IMR-90 (cell line): ENCODE data around the gene IL18R1. TPM values are rescaled to one million over a fixed set of nuclear protein-coding genes. Genes with fewer than 3 reads are reported as not detected.
A peak's percentile ranks its signal among the peaks of the same experiment; 100 is the strongest.

Experiments used
- ATAC-seq: fragments of 200-7000 bp; cut with Tn5 transposase; 2 replicates; pipeline ENCODE4 v1.9.1; 2020; ENCODE audit warnings: low read depth, mild to moderate bottlenecking, moderate library complexity
- BruUV-seq: library from RNA; stranded (reverse); fragments of 400-500 nt; replicated peaks from 2 replicates; lab custom pipeline; 2021; lab: Mats Ljungman, UMichigan
- CTCF ChIA-PET: fragments of 300-600 bp; formaldehyde crosslinking; extraction: SDS; loops from one replicate; lab custom pipeline; 2021; ENCODE audit warnings: antibody characterized with exemption; lab: Yijun Ruan, JAX
- POLR2A ChIA-PET: fragments of 300-600 bp; sonication (Branson Sonifier 250); formaldehyde crosslinking; loops from one replicate; lab custom pipeline; 2022; ENCODE audit warnings: antibody characterized with exemption; ENCODE audit not compliant: unreplicated experiment; lab: Charles Lee
- DNase-seq: peaks from one replicate; pipeline ENCODE4 v3.0.0; 2013
- H2AFZ ChIP-seq: replicated peaks from 2 replicates; pipeline ENCODE3; 2013; ENCODE audit warnings: low read length, mild to moderate bottlenecking; ENCODE audit not compliant: poor library complexity
- H2AK5ac ChIP-seq: 2 replicates; pipeline ENCODE4 v1.6.1; 2013; ENCODE audit warnings: low read depth, low read length, inconsistent platforms
- H2AK9ac ChIP-seq: replicated peaks from 2 replicates; pipeline ENCODE3; 2013; ENCODE audit warnings: mild to moderate bottlenecking, low read depth, low read length, moderate library complexity; ENCODE audit not compliant: poor library complexity
- H2BK120ac ChIP-seq: 2 replicates; pipeline ENCODE4 v1.6.1; 2013; ENCODE audit warnings: low read depth, low read length, inconsistent platforms
- H2BK15ac ChIP-seq: 3 replicates; pipeline ENCODE4 v1.6.1; 2013; ENCODE audit warnings: low read depth, low read length, inconsistent platforms
- H2BK20ac ChIP-seq: 2 replicates; pipeline ENCODE4 v1.6.1; 2013; ENCODE audit warnings: low read depth, mild to moderate bottlenecking, inconsistent platforms, low read length, moderate library complexity
- H2BK5ac ChIP-seq: 2 replicates; pipeline ENCODE4 v1.6.1; 2013; ENCODE audit warnings: mild to moderate bottlenecking, low read depth, low read length, inconsistent platforms; ENCODE audit not compliant: poor library complexity, severe bottlenecking
- H3K14ac ChIP-seq: replicated peaks from 2 replicates; pipeline ENCODE4 v1.6.1; 2013; ENCODE audit warnings: low read depth, low read length, inconsistent platforms
- H3K18ac ChIP-seq: 2 replicates; pipeline ENCODE4 v1.6.1; 2013; ENCODE audit warnings: low read depth, low read length, control low read depth
- H3K23ac ChIP-seq: 2 replicates; pipeline ENCODE4 v1.6.1; 2013; ENCODE audit warnings: low read depth, low read length, inconsistent platforms
- H3K27ac ChIP-seq: 2 replicates; pipeline ENCODE4 v1.5.1; 2013; ENCODE audit warnings: mild to moderate bottlenecking, control low read depth, low read length; ENCODE audit not compliant: insufficient read depth
- H3K27me3 ChIP-seq: 2 replicates; pipeline ENCODE4 v1.6.1; 2013; ENCODE audit warnings: low read length; ENCODE audit not compliant: control insufficient read depth, insufficient read depth
- H3K36me3 ChIP-seq: 2 replicates; pipeline ENCODE4 v1.6.1; 2013; ENCODE audit warnings: low read length, mixed read lengths; ENCODE audit not compliant: control insufficient read depth, insufficient read depth
- H3K4ac ChIP-seq: 2 replicates; pipeline ENCODE4 v1.6.1; 2013; ENCODE audit warnings: low read depth, low read length, inconsistent platforms
- H3K4me1 ChIP-seq: 2 replicates; pipeline ENCODE4 v1.6.1; 2013; ENCODE audit warnings: low read length, mixed read lengths; ENCODE audit not compliant: control insufficient read depth, insufficient read depth
- H3K4me2 ChIP-seq: 2 replicates; pipeline ENCODE4 v1.6.1; 2013; ENCODE audit warnings: low read depth, mild to moderate bottlenecking, control low read depth, low read length, moderate library complexity
- H3K4me3 ChIP-seq: 2 replicates; pipeline ENCODE4 v1.5.1; 2013; ENCODE audit warnings: low read depth, mild to moderate bottlenecking, control low read depth, low read length, moderate library complexity; ENCODE audit not compliant: insufficient read depth
- H3K56ac ChIP-seq: 2 replicates; pipeline ENCODE4 v1.6.1; 2013; ENCODE audit warnings: low read length, inconsistent platforms; ENCODE audit not compliant: insufficient read depth; ENCODE audit errors: extremely low read depth
- H3K79me1 ChIP-seq, 2 experiments: 2 replicates each; pipeline ENCODE4 v1.6.1; 2013; ENCODE audit warnings: low read length in 2 of 2, inconsistent platforms in 1 of 2, low read depth in 1 of 2
- H3K9ac ChIP-seq: 2 replicates; pipeline ENCODE4 v1.6.1; 2013; ENCODE audit warnings: low read depth, low read length, control low read depth
- H3K9me1 ChIP-seq: 2 replicates; pipeline ENCODE4 v1.6.1; 2013; ENCODE audit warnings: low read length, inconsistent platforms; ENCODE audit not compliant: insufficient read depth
- H3K9me3 ChIP-seq: 2 replicates; pipeline ENCODE4 v1.6.1; 2013; ENCODE audit warnings: low read length; ENCODE audit not compliant: control insufficient read depth, insufficient read depth
- H4K20me1 ChIP-seq: 2 replicates; pipeline ENCODE4 v1.6.1; 2013; ENCODE audit warnings: low read length, inconsistent platforms; ENCODE audit not compliant: insufficient read depth
- H4K5ac ChIP-seq: 2 replicates; pipeline ENCODE4 v1.6.1; 2013; ENCODE audit warnings: mild to moderate bottlenecking, low read depth, low read length, control low read depth
- H4K8ac ChIP-seq, 2 experiments: 2 replicates each; pipeline ENCODE4 v1.6.1; 2013; ENCODE audit warnings: low read depth in 2 of 2, low read length in 2 of 2, control low read depth in 1 of 2, inconsistent platforms in 1 of 2
- H4K91ac ChIP-seq: 2 replicates; pipeline ENCODE4 v1.6.1; 2013; ENCODE audit warnings: low read depth, low read length, inconsistent platforms; ENCODE audit not compliant: insufficient read depth
- NFE2L2 ChIP-seq: fragments of 150-350 bp; IDR thresholded peaks from 2 replicates; pipeline ENCODE4 v1.6.1; 2016; ENCODE audit warnings: low read depth, mild to moderate bottlenecking, low read length
- RAD21 ChIP-seq: IDR thresholded peaks from 2 replicates; pipeline ENCODE4 v1.6.1; 2012; ENCODE audit warnings: low read length, improper control_type of control experiment
- SMC3 ChIP-seq: fragments of 150-350 bp; IDR thresholded peaks from 2 replicates; pipeline ENCODE4 v1.6.1; 2016; ENCODE audit warnings: low read depth, mild to moderate bottlenecking, antibody characterized with exemption, low read length, moderate library complexity
- WGBS, 2 experiments: methylation state at CpG; one replicate each; pipeline versions ENCODE4 v1.1.5 to v1.1.7; 2013; ENCODE audit warnings: missing lambda C conversion rate in 2 of 2; ENCODE audit not compliant: insufficient read length in 1 of 2; ENCODE audit errors: extremely low coverage in 2 of 2; 5-methylcytosine and 5-hydroxymethylcytosine counted together
- dilution Hi-C: fragments of 300-500 bp; cut with HindIII; formaldehyde crosslinking; loops from one replicate; pipeline ENCODE4 v1.14.3; 2018; ENCODE audit warnings: low sequenced_read_pairs; ENCODE audit not compliant: unreplicated experiment
- in situ Hi-C: fragments of 300-500 bp; cut with MboI; formaldehyde crosslinking; loops from 3 replicates; pipeline ENCODE4 v1.14.3; 2019; ENCODE audit warnings: low sequenced_read_pairs, inconsistent platforms, mixed read lengths
- intact Hi-C: fragments of 100-400 bp; cut with micrococcal nuclease; formaldehyde crosslinking; loops from 2 replicates; pipeline ENCODE4 v1.10.0; 2022
- polyA plus RNA-seq, 3 experiments: library from polyadenylated mRNA; depleted of rRNA; stranded (reverse); fragments of >200 nt; gene quantifications; 2 replicates each; pipeline ENCODE4 v1.2.3, GENCODE V29; 2012; ENCODE audit warnings: low replicate concordance in 1 of 3
- total RNA-seq: library from RNA; depleted of rRNA; stranded (reverse); fragments of >200 nt; gene quantifications from 2 replicates; pipeline ENCODE4 v1.2.3, GENCODE V29; 2012
- TF ChIP-seq, protein P1 (sequence below): conservative IDR thresholded peaks from 2 replicates; pipeline ENCODE4 v1.5.1; 2012; ENCODE audit warnings: mild to moderate bottlenecking, low read depth, low read length, improper control_type of control experiment

The IL18R1 gene
- total and polyA plus RNA-seq, 2 of the 4 experiments (the other 2 are of a cell fraction): 0.18 to 0.24 TPM

DNA sequence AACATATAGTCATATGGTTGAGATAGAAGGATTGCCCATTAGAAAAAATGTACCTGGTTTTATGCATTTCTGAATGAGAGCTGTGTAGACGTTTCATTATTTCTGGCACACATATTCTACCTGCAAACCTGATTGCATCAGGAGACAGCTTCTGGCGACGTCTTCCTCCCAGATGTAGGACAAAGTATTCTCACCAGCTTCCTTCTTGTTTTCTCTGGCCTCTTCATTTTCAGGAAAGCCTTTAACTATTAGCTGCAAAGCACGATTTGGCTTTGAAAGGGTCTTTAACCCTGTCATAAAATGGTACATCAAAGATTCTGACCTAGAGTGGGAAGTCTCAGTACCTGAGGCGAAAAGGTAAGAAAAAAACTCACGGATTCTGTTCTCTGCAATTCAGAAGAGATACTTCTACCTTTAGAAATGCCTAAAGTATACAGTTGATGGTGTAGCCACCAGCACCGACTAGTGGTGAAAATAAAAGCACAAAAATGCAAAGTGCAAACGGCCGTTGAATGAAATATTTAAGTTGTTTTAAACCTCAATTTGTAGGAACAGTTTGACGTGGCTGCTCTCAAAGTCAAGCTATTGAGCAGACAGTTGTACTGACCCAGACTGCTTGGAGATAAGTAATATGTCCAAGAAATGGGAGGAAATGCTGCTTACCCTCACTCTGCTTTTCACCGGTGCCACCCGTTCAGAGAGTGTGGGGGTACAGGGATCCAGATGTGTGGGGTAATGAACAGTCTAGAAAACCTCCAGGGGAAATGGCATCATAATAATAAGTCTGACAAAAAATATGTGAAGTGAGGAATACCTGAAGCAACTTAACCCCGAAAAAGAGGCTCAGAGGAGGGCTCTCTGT, 87.6 kb downstream of the IL18R1 start:
- POLR2A ChIA-PET: interaction anchor here (0.6 kb wide), 1 partner anchor 12 kb away, joined by 6 read pairs; no protein-coding TSS in a partner anchor
- Histone ChIP-seq H3K9me3 (no peaks in the 10 kb centered on the region), H3K56ac (no peak overlapping the region), H3K18ac (no peak overlapping the region), H3K36me3 (no peaks in the 10 kb centered on the region), H2AK9ac (no peak overlapping the region), H3K27ac (no peak overlapping the region), H2BK20ac (no peak overlapping the region), H3K27me3 (peaks cover 3% of the 10 kb centered on the region; the same call in 1 of the 2 replicates), H2BK5ac (no peak overlapping the region), H3K23ac (no peak overlapping the region), H4K20me1 (no peaks in the 10 kb centered on the region), H2AK5ac (no peak overlapping the region), H2AFZ (no peak overlapping the region), H4K5ac (no peak overlapping the region), H4K8ac (no peak overlapping the region), H3K4me3 (no peak overlapping the region), H3K4me1 (0 out of 2 replicates have a peak, but pooled peaks cover 2% of the 10 kb centered on the region), H3K4me2 (no peak overlapping the region), H3K9me1 (no peaks in the 10 kb centered on the region), H4K91ac (no peak overlapping the region), H2BK15ac (no peak overlapping the region), H3K79me1 (no peaks in the 10 kb centered on the region), H3K9ac (no peak overlapping the region), H3K4ac (no peak overlapping the region), H3K14ac (no peak overlapping the region), H2BK120ac (no peak overlapping the region)
- in situ Hi-C loops: loop anchor here (5.0 to 10.0 kb wide), 4 partner anchors 201 to 558 kb away; no protein-coding TSS in a partner anchor
- BruUV-seq: no TSS peak
- dilution Hi-C loops: no loop called here
- CTCF ChIA-PET: interaction anchor here (0.6 to 1.4 kb wide), 13 partner anchors 11 to 560 kb away, joined by 3 to 5 read pairs (median 3); partner anchors contain the start of gene IL18R1
- ATAC-seq (peak; percentile 83), DNase-seq (peak; percentile 39)
- TF ChIP-seq, protein P1, sequence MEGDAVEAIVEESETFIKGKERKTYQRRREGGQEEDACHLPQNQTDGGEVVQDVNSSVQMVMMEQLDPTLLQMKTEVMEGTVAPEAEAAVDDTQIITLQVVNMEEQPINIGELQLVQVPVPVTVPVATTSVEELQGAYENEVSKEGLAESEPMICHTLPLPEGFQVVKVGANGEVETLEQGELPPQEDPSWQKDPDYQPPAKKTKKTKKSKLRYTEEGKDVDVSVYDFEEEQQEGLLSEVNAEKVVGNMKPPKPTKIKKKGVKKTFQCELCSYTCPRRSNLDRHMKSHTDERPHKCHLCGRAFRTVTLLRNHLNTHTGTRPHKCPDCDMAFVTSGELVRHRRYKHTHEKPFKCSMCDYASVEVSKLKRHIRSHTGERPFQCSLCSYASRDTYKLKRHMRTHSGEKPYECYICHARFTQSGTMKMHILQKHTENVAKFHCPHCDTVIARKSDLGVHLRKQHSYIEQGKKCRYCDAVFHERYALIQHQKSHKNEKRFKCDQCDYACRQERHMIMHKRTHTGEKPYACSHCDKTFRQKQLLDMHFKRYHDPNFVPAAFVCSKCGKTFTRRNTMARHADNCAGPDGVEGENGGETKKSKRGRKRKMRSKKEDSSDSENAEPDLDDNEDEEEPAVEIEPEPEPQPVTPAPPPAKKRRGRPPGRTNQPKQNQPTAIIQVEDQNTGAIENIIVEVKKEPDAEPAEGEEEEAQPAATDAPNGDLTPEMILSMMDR: peak; percentile 77
- TF ChIP-seq SMC3: peak; percentile 62
- peak; percentile 78 for TF ChIP-seq RAD21
- no peak for TF ChIP-seq NFE2L2
- intact Hi-C loops: loop anchor here (1.0 to 2.0 kb wide), 5 partner anchors 87 to 558 kb away; no protein-coding TSS in a partner anchor
- no CpG with 5 or more reads among the region's 13 CpGs for WGBS, 2 experiments
